HG02938 (cell line): ENCODE results near the gene EPO.

Experiments
- ATAC-seq: cut with Tn5 transposase; IDR thresholded peaks from one replicate; pipeline ENCODE4 v1.9.1; 2021; ENCODE audit warnings: mild to moderate bottlenecking, moderate library complexity; ENCODE audit not compliant: unreplicated experiment

EPO gene

DNA sequence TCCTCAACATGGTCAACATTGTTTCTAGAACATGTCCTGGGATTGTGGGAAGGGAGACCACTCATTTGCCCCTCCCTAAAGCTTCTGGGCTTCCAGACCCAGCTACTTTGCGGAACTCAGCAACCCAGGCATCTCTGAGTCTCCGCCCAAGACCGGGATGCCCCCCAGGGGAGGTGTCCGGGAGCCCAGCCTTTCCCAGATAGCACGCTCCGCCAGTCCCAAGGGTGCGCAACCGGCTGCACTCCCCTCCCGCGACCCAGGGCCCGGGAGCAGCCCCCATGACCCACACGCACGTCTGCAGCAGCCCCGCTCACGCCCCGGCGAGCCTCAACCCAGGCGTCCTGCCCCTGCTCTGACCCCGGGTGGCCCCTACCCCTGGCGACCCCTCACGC is at the start of gene EPO:
Gene EPO (plus strand): TSS at position 190 of the 392 bp plus-strand sequence. CDS start 513 bp downstream, outside the sequence.
- ATAC-seq: no peak

DNA sequence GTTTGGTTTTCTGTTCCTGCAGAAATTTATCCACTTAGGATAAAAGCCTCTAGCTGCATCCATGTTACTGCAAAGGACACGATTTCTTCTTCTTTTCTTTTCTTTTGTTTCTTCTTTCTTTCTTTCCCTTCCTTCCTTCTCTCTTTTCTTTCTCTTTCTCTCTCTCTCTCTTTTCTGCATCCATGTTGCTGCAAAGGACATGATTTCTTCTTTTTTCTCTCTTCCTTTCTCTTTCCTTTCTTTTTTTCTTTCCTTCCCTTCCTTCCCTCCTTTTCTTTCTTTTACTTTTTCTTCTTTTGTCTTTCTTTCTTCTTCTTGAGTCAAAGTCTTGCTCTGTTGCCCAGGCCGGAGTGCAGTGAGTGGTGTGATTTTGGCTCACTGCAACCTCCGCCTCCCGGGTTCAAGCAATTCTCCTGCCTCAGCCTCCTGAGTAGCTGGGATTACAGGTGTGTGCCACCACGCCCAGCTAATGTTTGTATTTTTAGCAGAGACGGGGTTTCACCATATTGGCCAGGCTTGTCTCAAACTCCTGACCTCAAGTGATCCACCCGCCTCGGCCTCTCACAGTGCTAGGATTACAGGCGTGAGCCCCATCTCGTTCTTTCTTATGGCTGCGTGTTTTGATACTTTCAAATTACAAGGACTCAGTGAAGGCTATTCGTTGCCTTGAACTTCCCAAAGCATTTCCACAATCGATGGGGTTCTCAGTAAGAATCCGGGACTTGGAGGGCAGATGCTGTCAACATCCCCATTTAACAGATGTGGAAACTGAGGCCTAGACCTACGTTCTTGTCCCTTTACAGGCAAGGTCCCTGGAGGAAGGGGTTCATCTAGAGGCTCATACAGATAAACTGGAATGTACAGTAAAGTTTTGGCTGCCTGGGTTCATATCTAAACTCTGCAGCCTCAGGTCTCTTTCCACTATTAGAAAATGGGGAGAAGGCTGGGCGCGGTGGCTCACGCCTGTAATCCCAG is 48.6 kb upstream of the EPO start:
- no peak for ATAC-seq

DNA sequence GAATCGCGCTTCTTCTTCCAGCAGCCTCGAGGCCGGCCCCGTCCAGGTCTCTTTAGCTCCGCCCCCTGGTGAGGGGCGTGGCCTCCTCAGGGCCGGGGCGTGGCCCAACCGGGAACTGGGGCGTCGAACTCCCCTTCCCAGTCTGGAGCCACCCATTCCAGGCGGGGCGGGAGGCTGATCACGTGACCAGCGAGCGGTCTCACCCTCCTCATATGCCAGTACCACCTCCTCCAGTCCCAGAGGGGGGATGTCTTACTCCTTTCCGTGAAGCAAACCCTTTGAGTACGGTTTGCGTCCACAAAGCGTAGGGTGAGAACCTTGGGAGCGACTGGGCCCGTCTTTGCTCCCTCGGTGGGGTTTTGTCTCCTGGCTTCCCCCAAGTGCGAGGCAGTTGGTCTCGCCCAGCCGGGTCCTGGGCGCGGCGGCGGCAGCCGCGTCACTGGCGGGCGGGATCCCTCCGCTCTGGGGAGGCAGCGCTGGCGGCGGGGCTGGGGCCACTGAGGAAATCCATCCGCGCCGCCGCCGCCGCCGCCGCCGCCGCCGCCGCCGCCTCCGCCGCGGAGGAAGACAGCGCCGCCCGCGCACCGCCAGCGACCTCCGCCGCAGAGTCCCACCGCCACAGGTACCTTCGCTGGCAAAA is 46.8 kb upstream of the EPO start, which contains the start of gene GNB2:
Gene GNB2 (plus strand): TSS at position 439 of the 640 bp plus-strand sequence. CDS start 2,526 bp downstream, outside the sequence.
- peak; percentile 65 for ATAC-seq

DNA sequence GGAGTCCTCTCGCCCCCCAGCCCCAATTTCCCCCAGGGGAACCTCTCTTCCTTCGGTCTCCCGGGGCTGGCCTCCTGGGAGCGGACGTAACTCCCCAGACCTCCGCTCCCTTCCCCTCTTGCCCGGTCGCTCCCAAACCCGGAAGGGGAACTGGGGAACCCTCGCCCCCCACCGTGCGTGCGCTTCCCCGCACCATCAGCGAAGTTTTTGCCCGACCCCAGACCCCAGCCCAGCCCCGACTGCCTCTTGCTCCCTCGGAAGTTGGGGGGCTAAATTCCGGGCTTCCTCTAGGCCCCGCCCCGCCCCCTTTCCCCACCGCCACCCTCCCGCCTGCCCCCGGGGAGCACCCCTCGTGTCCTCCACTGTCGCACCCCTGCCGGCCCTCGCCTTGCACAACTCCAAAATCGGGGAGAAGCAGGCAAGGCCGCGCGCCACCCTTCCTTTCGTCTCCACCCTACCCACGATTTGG is 46.3 kb upstream of the EPO start:
- ATAC-seq: peak; percentile 3

DNA sequence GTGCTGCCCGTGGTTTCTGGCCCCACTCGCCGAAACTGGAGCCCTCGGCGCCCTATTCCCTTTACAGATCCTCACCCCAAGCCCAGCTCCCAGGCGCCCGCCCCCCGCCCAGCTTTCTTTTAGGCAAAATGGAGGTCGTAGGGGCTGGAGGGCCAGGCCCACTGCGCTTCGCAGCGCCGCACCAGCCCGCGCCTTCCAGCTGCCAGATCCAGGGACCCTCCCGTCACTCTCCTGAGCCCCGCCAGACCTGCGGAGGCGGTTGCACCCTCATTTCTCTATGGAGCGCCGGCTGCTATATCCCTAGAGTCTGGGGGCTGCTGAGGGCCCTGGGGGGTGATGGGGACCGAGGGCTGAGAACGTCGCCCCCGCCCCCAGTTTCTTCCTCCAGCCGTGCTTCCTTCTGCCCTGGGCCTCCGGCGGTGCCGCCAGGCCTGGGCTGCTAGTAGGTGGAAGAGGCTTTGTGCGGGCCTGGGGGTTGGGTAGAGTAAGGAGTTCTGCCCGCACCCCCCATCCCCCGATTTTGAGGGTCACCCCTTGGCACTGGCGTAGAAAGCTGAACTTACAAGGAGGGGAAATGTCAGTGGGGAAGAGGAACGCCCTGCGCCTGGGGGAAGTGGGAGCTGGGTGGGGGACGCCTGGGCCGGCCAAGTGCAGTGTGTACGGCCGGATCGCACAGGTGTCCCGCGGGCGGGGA is 45.7 kb upstream of the EPO start:
- no peak for ATAC-seq

DNA sequence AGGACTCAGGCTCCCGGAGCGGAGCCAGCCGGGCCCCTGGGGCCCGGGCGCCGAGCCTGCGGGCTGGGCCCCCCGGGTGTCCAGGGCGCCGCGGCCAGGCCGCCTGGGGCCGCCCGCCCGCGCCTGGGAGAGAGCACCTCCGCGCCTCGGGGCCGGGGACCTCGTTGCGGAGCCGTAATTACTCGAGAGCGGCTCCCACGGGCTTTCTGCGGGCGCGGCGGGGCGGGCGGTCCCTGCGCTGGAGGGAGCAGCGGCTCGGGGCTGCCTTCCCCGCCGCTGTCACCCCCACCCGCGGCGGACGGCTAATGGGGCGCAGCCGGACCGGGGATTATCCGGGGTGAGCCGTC is 45.2 kb upstream of the EPO start:
- ATAC-seq: no peak

DNA sequence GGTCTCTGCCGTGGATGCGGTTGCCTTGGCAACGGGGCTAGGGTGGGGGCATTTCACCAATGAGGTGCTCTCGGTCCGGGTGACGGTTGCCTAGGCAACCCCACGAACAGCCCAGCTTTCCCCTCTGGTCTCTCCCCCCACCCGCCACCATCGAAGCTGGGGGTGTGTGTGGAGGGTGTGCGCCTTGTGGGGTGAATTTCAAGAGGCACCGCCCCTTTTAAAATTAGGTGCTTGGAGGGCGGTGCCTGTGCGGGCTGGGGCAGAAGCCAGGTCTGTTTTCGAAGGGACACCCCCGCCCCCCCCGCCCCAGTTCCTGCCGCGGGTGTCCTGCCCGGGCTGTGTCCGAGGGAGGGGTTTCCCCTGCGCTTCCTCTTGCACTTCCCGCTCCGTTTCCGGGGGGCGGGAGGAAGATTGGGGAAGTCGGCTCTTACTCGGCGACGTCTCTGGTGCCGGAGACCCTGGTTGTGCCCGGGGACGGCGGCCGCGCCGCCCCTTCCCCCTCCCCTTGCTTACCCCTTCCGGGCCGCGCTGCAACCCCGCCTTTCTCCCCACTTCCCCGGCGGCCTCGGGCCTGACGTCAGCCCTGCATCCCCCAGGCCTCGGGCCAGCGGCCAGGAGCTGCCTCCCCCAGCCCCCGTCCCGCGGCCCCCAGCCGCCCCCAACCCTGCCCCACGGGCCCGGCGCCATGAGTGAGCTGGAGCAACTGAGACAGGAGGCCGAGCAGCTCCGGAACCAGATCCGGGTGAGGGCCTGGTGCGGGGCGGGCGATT is 44.5 kb upstream of the EPO start:
- no peak for ATAC-seq

DNA sequence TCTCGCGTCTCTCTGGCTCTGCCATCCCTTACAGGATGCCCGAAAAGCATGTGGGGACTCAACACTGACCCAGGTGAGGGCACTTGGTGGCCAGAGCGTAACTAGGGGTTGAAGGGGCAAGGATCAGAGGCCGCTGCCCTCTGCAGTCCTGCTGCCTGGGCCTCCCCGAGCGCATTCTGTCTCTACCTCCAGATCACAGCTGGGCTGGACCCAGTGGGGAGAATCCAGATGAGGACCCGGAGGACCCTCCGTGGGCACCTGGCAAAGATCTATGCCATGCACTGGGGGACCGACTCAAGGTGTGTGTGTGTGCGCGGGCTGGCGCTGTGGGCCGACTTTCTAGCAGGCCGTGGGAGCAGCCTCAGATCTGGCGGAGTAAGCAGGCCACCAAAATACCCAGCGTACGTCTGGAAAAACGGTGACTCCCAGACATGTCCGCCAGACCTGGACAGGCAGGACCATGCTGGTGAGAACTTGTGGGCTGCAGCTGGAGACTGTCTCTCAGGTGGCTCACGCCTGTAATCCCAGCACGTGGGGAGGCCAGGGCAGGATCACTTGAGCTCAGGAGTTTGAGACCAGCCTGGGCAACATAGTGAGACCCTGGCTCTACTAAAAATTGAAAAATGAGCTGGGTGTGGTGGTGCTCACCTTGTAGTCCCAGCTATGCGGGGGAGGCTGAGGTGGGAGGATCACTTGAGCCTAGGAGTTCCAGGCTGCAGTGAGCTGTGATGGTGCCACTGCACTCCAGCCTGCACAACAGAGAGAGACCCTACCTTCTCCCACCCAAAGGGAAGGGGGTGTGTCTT is 43.6 kb upstream of the EPO start:
- ATAC-seq: no peak

DNA sequence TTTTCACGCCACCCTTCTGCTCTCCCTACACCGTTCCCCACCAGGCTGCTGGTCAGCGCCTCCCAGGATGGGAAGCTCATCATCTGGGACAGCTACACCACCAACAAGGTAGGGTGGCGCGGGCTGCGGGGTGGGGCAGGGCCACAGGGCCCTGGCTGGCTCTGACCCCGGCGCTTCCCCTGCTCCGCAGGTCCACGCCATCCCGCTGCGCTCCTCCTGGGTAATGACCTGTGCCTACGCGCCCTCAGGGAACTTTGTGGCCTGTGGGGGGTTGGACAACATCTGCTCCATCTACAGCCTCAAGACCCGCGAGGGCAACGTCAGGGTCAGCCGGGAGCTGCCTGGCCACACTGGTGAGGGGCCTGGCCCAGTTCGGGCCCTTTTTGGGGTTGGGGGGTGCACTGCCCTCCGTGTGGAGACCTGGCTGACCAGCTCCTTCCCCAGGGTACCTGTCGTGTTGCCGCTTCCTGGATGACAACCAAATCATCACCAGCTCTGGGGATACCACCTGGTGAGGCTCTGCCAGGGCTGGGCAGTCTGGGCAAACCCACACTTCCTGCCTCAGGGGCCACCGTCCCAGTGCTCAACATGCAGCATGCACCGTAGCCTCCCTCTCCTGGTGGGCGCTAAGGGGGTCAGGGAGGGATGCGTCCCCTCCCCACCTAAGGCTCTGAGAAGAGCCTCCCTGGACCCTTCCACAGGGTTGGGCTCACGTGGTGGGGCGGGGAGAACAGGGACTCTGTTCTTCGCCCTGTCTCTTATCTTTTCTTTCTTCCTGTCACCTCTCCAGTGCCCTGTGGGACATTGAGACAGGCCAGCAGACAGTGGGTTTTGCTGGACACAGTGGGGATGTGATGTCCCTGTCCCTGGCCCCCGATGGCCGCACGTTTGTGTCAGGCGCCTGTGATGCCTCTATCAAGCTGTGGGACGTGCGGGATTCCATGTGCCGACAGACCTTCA is 42.7 kb upstream of the EPO start:
- ATAC-seq: no peak

DNA sequence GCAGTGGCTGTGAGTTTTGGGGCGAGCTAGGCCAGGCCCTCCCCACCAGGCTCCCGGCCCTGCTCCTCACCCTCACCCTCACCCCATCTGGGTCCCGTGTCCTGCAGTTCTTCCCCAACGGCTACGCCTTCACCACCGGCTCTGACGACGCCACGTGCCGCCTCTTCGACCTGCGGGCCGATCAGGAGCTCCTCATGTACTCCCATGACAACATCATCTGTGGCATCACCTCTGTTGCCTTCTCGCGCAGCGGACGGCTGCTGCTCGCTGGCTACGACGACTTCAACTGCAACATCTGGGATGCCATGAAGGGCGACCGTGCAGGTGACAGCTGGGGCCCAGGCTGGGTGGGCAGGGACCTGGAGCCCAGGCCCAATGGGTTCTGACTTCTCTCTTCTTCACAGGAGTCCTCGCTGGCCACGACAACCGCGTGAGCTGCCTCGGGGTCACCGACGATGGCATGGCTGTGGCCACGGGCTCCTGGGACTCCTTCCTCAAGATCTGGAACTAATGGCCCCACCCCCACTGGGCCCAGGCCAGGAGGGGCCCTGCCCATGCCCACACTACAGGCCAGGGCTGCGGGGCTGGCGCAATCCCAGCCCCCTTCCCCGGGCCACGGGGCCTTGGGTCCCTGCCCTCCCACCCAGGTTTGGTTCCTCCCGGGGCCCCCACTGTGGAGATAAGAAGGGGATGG is 41.8 kb upstream of the EPO start:
- no peak for ATAC-seq

DNA sequence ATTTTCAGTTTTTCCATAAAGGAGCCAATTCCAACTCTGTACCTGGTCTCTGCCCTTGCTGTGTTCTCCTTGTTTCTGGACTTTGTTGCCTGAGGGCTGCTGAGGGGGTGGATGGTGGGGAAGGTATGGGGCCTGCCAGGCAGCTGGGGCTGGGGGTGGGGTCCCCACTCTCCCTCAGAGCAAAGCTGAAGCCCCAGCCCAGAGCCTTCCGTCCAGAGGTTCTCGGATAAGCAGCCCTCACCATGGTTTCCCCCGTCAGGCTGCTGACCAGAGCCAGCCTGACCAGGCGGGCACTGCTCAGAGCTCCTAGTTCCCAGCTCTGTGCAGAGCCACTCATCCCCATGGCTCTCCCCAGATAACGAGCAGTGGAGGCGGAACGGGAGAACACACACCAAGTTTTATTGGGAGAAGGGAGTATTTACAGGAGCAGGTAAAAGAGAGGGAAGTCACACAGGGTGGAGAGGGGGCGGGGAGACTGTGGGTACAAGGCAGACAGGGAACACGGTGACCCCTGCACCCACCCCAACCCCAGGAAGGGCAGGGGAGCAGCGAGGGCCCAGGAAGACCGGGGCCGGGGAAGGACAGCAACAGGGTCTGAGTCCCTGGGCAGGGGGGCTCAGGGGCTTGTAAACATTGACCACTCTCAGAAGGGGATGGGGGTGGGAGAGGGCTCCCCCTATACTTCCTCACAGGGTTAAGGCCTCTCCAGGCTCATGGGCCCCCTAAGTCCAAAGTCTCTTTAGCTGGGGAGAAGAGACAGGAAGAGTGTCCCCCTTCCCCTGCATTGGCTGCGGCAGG is 40.9 kb upstream of the EPO start:
- ATAC-seq: no peak

DNA sequence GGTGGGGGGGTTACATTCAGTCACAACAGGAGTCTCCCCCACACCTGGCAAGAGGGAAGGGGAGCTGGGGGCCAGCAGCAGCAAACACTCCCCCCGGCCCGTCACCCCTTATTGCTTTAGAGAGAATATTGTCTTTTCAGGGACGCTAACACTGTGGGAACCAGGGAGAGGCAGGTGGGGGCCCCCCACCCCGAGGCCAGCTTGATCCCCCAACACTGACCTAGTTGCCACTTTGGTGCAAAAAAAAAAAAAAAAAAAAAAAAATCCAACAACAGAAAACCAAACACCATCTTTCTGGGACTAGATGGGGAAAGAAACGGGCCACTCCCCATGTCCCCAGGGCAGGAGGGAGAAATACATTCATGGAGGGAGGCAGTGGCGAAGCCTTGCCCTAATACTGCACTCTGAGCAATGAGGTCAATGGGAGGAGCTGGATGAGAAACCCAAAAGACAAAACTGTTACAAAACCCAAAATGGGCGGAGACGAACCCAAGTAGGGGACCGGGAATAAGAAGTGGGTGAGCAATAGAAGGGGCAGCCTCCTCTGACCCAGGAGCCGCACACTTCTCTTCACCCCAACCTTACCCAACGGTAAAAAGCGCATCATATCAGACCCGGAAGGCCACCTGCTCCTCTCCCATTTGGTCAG is 40.2 kb upstream of the EPO start:
- no peak for ATAC-seq

DNA sequence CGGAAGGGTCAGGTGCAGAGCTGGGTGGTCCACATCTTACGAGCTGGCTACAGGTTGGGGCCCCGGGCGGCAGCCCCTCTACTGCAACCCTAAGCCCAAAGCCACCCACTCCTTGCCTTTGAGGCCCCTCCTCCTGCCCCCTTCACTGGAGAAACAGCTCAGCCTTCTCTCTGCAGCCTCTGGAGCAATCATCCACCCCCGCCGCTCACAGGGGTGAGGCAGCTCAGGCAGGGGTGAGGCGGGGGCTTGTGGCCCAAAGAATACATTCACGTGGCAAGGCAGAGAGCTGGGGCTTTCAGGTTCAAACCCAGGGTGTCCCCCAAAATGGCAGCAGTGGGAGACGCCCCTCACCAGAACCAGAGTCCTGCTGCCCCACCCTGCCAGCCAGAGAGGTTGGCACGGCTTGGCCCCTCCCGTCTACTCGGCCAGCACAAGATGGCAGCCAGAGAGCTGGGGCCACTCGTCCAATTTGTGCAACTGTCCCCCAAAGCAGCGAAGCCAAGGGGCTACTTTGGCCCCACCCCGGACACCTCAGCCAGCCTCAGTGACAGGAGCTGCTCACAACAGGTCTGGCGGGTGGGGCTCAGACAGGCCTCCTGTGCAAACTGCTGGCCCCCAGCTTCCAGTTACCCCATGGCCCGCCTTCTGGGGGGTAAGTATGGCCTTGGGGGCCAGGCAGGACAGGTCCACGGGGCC is 39.5 kb upstream of the EPO start:
- ATAC-seq: no peak

DNA sequence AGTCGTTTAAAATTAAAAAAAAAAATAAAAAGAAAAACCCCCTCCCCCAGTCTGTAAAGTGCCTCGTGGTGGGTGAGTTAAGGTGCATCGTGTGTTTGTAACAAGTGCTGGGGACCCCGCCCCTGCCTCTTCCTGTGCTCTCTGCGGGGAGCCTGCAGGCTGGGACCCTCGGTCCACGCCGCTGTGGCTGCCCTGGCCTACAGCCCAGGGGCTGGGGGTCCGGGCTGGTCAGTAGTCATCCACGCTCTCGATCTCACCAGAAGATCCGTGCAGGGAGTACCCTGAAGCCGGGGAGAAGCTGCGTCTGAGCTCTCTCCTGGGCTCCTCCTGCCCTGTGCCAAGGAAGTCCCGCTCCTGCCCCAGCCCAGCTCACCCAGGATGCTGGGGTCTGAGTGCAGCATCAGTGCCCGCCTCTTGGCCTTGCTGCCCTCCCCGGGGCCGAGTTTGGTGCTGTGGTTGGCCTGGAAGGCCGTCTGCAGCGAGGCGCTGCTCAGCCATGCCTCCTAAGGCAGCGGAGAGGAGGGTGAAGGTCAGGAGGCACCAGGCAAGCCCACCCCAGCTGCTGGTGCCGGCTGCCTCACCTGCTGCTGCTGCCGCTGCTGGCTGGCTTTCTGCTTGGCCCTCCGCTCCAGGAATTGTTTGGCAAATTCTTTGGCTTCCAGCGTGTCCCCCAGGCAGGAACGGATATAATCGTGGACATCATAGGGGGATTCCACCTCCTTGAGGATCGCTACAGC is 38.6 kb upstream of the EPO start:
- ATAC-seq: no peak

DNA sequence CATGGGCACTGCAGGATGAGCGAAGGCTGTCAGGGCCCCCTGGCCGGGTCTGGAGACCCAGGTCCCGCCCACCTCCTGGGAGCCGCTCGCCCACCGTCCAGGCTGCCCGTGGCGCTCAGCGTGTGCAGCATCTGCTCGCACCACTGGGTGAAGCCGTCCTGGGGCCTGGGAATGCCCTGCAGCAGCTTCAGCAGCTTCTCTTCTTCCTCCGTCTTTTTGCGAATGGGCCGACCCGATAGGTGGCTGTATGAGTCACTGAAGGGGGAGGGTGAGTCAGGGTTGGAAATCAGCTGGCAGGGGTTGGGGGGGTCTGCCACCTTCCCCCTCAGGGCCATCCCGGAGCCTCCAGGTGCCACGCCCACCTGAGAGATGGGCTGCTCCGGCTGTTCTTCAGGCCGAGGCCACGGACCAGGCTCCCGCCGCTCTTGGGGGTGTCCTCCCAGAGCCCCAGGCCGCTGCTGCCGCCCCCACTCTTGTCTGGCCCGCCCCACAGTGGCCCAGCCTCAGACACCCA is 38.0 kb upstream of the EPO start:
- no peak for ATAC-seq
